Mammary epithelial cell (primary cell): ENCODE data around the gene SHISA4.

Experiments
- EZH2 ChIP-seq: IDR thresholded peaks from 2 replicates; pipeline ENCODE4 v1.6.1; 2012; ENCODE audit warnings: low read length, inconsistent platforms, borderline replicate concordance
- TF ChIP-seq, protein P1 (sequence below), 2 donors: IDR thresholded peaks in 1 of 2; conservative IDR thresholded peaks in 1 of 2; 2 replicates each; pipeline ENCODE4 v1.5.1; 2011 to 2012; ENCODE audit warnings: inconsistent platforms in 2 of 2, low read length in 2 of 2, mild to moderate bottlenecking in 2 of 2, control low read depth in 1 of 2, low read depth in 1 of 2; ENCODE audit not compliant: insufficient read depth in 1 of 2; ENCODE audit errors: extremely low read depth in 1 of 2

DNA sequence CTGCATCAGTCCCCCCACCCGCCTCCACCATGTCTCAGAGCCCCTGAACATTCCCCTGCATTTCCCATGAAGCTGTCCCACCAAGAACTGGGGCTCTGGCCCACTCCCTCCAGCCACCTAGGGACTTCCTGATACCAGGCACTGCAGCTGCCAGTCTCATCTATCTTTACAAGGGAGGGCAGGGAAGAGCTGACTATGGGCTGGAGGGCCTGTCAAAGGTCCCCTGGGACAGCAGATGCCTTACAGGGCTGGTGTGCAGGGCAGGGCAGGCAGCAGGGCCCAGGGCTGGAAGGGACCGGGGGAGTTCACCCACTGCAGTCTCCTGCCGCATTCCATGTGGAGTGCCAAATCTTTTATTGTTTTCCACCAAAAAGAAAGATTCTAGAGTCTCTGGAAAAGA is 17.6 kb downstream of the SHISA4 start:
- TF ChIP-seq, protein P1, sequence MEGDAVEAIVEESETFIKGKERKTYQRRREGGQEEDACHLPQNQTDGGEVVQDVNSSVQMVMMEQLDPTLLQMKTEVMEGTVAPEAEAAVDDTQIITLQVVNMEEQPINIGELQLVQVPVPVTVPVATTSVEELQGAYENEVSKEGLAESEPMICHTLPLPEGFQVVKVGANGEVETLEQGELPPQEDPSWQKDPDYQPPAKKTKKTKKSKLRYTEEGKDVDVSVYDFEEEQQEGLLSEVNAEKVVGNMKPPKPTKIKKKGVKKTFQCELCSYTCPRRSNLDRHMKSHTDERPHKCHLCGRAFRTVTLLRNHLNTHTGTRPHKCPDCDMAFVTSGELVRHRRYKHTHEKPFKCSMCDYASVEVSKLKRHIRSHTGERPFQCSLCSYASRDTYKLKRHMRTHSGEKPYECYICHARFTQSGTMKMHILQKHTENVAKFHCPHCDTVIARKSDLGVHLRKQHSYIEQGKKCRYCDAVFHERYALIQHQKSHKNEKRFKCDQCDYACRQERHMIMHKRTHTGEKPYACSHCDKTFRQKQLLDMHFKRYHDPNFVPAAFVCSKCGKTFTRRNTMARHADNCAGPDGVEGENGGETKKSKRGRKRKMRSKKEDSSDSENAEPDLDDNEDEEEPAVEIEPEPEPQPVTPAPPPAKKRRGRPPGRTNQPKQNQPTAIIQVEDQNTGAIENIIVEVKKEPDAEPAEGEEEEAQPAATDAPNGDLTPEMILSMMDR (conservative IDR thresholded peaks at IDR 0.05 in 1 of 2, IDR thresholded peaks at IDR 0.05 in 1 of 2; ENCODE audit: extremely low read depth in 1 of 2, insufficient read depth in 1 of 2, low read depth in 1 of 2, low read length in 2 of 2), result no peak
- TF ChIP-seq EZH2, result no peak
